ENCODE measurements around the gene GPRIN1. TPM values are rescaled to one million over a fixed set of nuclear protein-coding genes. Genes with fewer than 3 reads are reported as not detected.

The GPRIN1 gene
- total and polyA plus RNA-seq, 2 of the 4 experiments (the other 2 are of a cell fraction): 3.0 to 4.7 TPM

DNA sequence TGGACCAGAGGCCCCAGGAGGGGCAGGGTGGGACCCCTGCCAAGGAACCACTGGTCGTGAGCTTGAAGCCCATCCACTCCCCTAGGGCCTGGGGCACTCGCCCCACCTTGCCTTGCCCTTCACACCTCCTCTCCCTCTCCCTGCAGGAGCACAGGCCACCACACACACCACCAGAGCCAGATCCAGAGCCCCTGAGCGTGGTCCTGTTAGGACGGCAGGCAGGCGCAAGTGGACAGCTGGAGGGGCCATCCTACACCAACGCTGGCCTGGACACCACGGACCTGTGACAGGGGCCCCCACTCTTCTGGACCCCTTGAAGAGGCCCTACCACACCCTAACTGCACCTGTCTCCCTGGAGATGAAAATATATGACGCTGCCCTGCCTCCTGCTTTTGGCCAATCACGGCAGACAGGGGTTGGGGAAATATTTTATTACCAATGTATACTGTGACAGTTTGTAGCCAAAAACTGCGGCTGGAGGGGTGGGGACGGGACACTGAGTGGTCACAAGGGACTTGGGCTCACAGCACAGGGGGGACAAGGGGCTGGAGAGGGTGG is 14.5 kb downstream of the GPRIN1 start:
- in situ Hi-C loops (cut with MboI; ENCODE audit: low sequenced_read_pairs) (no loop called here), intact Hi-C loops (cut with micrococcal nuclease) (no loop called here), dilution Hi-C loops (cut with HindIII; ENCODE audit: low sequenced_read_pairs, unreplicated experiment) (no loop called here)
- Histone ChIP-seq H2AK5ac (ENCODE audit: low read depth, low read length) (no peak overlapping the region), H2AK9ac (replicated peaks; ENCODE audit: low read depth, low read length, poor library complexity) (no peak overlapping the region), H3K23ac (ENCODE audit: low read depth, low read length) (no peak overlapping the region), H3K9me1 (ENCODE audit: insufficient read depth, low read length) (no peaks in the 10 kb centered on the region), H3K14ac (replicated peaks; ENCODE audit: low read depth, low read length) (no peak overlapping the region), H4K8ac (ENCODE audit: low read depth in 2 of 2, low read length in 2 of 2) (no peak overlapping the region), H2BK5ac (ENCODE audit: low read depth, low read length, poor library complexity, severe bottlenecking) (no peak overlapping the region), H3K9me3 (ENCODE audit: control insufficient read depth, insufficient read depth, low read length) (no peaks in the 10 kb centered on the region), H3K4me3 (ENCODE audit: insufficient read depth, low read depth, low read length) (no peak overlapping the region), H3K4me2 (ENCODE audit: low read depth, low read length) (no peak overlapping the region), H3K4ac (ENCODE audit: low read depth, low read length) (no peak overlapping the region), H4K5ac (ENCODE audit: low read depth, low read length) (no peak overlapping the region), H3K79me1 (ENCODE audit: low read depth in 1 of 2, low read length in 2 of 2) (no peaks in the 10 kb centered on the region), H2BK15ac (ENCODE audit: low read depth, low read length) (no peak overlapping the region), H4K20me1 (ENCODE audit: insufficient read depth, low read length) (no peaks in the 10 kb centered on the region), H3K4me1 (ENCODE audit: control insufficient read depth, insufficient read depth, low read length) (no peaks in the 10 kb centered on the region), H3K27me3 (ENCODE audit: control insufficient read depth, insufficient read depth, low read length) (no peaks in the 10 kb centered on the region), H2AFZ (replicated peaks; ENCODE audit: low read length, poor library complexity) (no peak overlapping the region), H3K18ac (ENCODE audit: low read depth, low read length) (no peak overlapping the region), H4K91ac (ENCODE audit: insufficient read depth, low read depth, low read length) (no peak overlapping the region), H2BK20ac (ENCODE audit: low read depth, low read length) (no peak overlapping the region), H2BK120ac (ENCODE audit: low read depth, low read length) (no peak overlapping the region), H3K9ac (ENCODE audit: low read depth, low read length) (no peak overlapping the region), H3K27ac (ENCODE audit: insufficient read depth, low read length) (no peak overlapping the region), H3K56ac (ENCODE audit: extremely low read depth, insufficient read depth, low read length) (no peak overlapping the region), H3K36me3 (ENCODE audit: control insufficient read depth, insufficient read depth, low read length) (no peaks in the 10 kb centered on the region; the same call in 1 of the 2 replicates)
- no peak for DNase-seq
- WGBS, 2 experiments (ENCODE audit: extremely low coverage in 2 of 2, insufficient read length in 1 of 2): no CpG with 5 or more reads among the region's 11 CpGs
- ATAC-seq (ENCODE audit: low read depth): no peak
- ChIA-PET POLR2A (ENCODE audit: unreplicated experiment) (no interaction called here), CTCF (no interaction called here)
- TF ChIP-seq, protein P1, sequence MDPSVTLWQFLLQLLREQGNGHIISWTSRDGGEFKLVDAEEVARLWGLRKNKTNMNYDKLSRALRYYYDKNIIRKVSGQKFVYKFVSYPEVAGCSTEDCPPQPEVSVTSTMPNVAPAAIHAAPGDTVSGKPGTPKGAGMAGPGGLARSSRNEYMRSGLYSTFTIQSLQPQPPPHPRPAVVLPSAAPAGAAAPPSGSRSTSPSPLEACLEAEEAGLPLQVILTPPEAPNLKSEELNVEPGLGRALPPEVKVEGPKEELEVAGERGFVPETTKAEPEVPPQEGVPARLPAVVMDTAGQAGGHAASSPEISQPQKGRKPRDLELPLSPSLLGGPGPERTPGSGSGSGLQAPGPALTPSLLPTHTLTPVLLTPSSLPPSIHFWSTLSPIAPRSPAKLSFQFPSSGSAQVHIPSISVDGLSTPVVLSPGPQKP (IDR thresholded peaks at IDR 0.05; ENCODE audit: borderline replicate concordance, low read depth, low read length): no peak
- no peak for TF ChIP-seq BHLHE40 (IDR thresholded peaks at IDR 0.05; ENCODE audit: low read depth, low read length)
- no peak for TF ChIP-seq FOS (IDR thresholded peaks at IDR 0.05; ENCODE audit: low read depth, low read length)
- TF ChIP-seq MXI1 (IDR thresholded peaks at IDR 0.05; ENCODE audit: borderline replicate concordance, low read depth, low read length): no peak
- no peak for TF ChIP-seq CEBPB (IDR thresholded peaks at IDR 0.05; ENCODE audit: low read depth, low read length)
- TF ChIP-seq CHD1 (IDR thresholded peaks at IDR 0.05; ENCODE audit: low read depth, low read length): no peak
- no peak for TF ChIP-seq POLR2A (IDR thresholded peaks at IDR 0.05; ENCODE audit: low read depth, low read length)
- no peak for TF ChIP-seq RCOR1 (IDR thresholded peaks at IDR 0.05; ENCODE audit: insufficient replicate concordance, low read length)
- TF ChIP-seq RFX5 (IDR thresholded peaks at IDR 0.05; ENCODE audit: low read depth, low read length): no peak
- no TSS peak for BruUV-seq (replicated peaks)

All from IMR-90 (cell line).